Effector memory CD4-positive, alpha-beta T cell (primary cell): ENCODE measurements around the gene IMMP2L.

Source experiments
- DNase-seq, 3 donors: peaks; one replicate each; pipeline ENCODE4 v3.0.0-alpha.2; 2020
- H3K27ac ChIP-seq: 2 replicates; pipeline ENCODE4 v1.7.0; 2013; ENCODE audit warnings: mild to moderate bottlenecking, low read length, moderate library complexity; ENCODE audit not compliant: insufficient read depth, poor library complexity, severe bottlenecking
- H3K27me3 ChIP-seq: replicated peaks from 2 replicates; pipeline ENCODE4 v1.7.0; 2013; ENCODE audit warnings: mild to moderate bottlenecking, low read length; ENCODE audit not compliant: insufficient read depth, control insufficient read depth, poor library complexity, severe bottlenecking
- H3K36me3 ChIP-seq: 2 replicates; pipeline ENCODE4 v1.7.0; 2013; ENCODE audit warnings: mild to moderate bottlenecking, low read length, moderate library complexity; ENCODE audit not compliant: control insufficient read depth, insufficient read depth
- H3K4me1 ChIP-seq: 2 replicates; pipeline ENCODE4 v1.7.0; 2013; ENCODE audit warnings: low read length, mild to moderate bottlenecking; ENCODE audit not compliant: control insufficient read depth, insufficient read depth, poor library complexity, severe bottlenecking
- H3K4me3 ChIP-seq: 2 replicates; pipeline ENCODE4 v1.7.0; 2013; ENCODE audit warnings: low read length, low read depth, mild to moderate bottlenecking; ENCODE audit not compliant: insufficient read depth, poor library complexity, severe bottlenecking
- H3K9me3 ChIP-seq: 2 replicates; pipeline ENCODE4 v1.7.0; 2013; ENCODE audit warnings: mild to moderate bottlenecking, low read length, moderate library complexity; ENCODE audit not compliant: control insufficient read depth

The IMMP2L gene

GRCh38 chr7:111108000-111108399, 454.3 kb downstream of the IMMP2L start:
- Histone ChIP-seq H3K27me3 (no peaks in the 10 kb centered on the region), H3K9me3 (no peaks in the 10 kb centered on the region), H3K4me3 (no peak overlapping the region), H3K27ac (no peak overlapping the region), H3K36me3 (no peaks in the 10 kb centered on the region), H3K4me1 (no peaks in the 10 kb centered on the region)
- DNase-seq: no peak

- no peak for DNase-seq
- H3K27me3 ChIP-seq: no peaks in the 10 kb centered on the region
Observed at GRCh38 chr7:111107579-111107978, 454.7 kb downstream of the IMMP2L start.

GRCh38 chr7:111105269-111105668, 457.0 kb downstream of the IMMP2L start:
- Histone ChIP-seq H3K4me1 (no peaks in the 10 kb centered on the region), H3K9me3 (no peaks in the 10 kb centered on the region), H3K27ac (no peak overlapping the region), H3K36me3 (no peaks in the 10 kb centered on the region), H3K27me3 (no peaks in the 10 kb centered on the region), H3K4me3 (no peak overlapping the region)
- DNase-seq: no peak

More at GRCh38 chr7:111107579-111107978, 454.7 kb downstream of the IMMP2L start:
- H3K36me3 ChIP-seq: no peaks in the 10 kb centered on the region
- H3K4me1 ChIP-seq: no peaks in the 10 kb centered on the region
- H3K9me3 ChIP-seq: no peaks in the 10 kb centered on the region
- no peak overlapping the region for H3K27ac ChIP-seq
- H3K4me3 ChIP-seq: no peak overlapping the region

GRCh38 chr7:111104710-111105109, 457.6 kb downstream of the IMMP2L start:
- Histone ChIP-seq H3K27me3 (no peaks in the 10 kb centered on the region), H3K4me1 (no peaks in the 10 kb centered on the region), H3K9me3 (no peaks in the 10 kb centered on the region), H3K27ac (no peak overlapping the region), H3K36me3 (no peaks in the 10 kb centered on the region), H3K4me3 (no peak overlapping the region)
- DNase-seq: no peak

- Histone ChIP-seq H3K4me1 (no peaks in the 10 kb centered on the region), H3K4me3 (no peak overlapping the region), H3K27me3 (no peaks in the 10 kb centered on the region), H3K9me3 (no peaks in the 10 kb centered on the region), H3K27ac (no peak overlapping the region), H3K36me3 (no peaks in the 10 kb centered on the region)
- DNase-seq: no peak
Observed at GRCh38 chr7:111103678-111104274, 458.5 kb downstream of the IMMP2L start.

GRCh38 chr7:111103136-111103535, 459.2 kb downstream of the IMMP2L start:
- DNase-seq: no peak

GRCh38 chr7:111101856-111102646, 460.2 kb downstream of the IMMP2L start:
- no peak for DNase-seq
- Histone ChIP-seq H3K9me3 (no peaks in the 10 kb centered on the region), H3K36me3 (no peaks in the 10 kb centered on the region), H3K27me3 (no peaks in the 10 kb centered on the region), H3K4me1 (no peaks in the 10 kb centered on the region), H3K4me3 (no peak overlapping the region), H3K27ac (no peak overlapping the region)

More at GRCh38 chr7:111103136-111103535, 459.2 kb downstream of the IMMP2L start:
- Histone ChIP-seq H3K36me3 (no peaks in the 10 kb centered on the region), H3K27me3 (no peaks in the 10 kb centered on the region), H3K4me3 (no peak overlapping the region), H3K9me3 (no peaks in the 10 kb centered on the region), H3K27ac (no peak overlapping the region), H3K4me1 (no peaks in the 10 kb centered on the region)

GRCh38 chr7:111098926-111099250, 463.4 kb downstream of the IMMP2L start:
- DNase-seq: no peak
- no peaks in the 10 kb centered on the region for H3K27me3 ChIP-seq
- H3K36me3 ChIP-seq: no peaks in the 10 kb centered on the region
- no peak overlapping the region for H3K4me3 ChIP-seq
- H3K27ac ChIP-seq: no peak overlapping the region
- H3K9me3 ChIP-seq: no peaks in the 10 kb centered on the region
- no peaks in the 10 kb centered on the region for H3K4me1 ChIP-seq

GRCh38 chr7:111098011-111098925, 464.0 kb downstream of the IMMP2L start:
- H3K27ac ChIP-seq: no peak overlapping the region

GRCh38 chr7:111096997-111097396, 465.3 kb downstream of the IMMP2L start:
- Histone ChIP-seq H3K27ac (no peak overlapping the region), H3K27me3 (no peaks in the 10 kb centered on the region), H3K4me3 (no peak overlapping the region), H3K9me3 (no peaks in the 10 kb centered on the region), H3K36me3 (no peaks in the 10 kb centered on the region), H3K4me1 (no peaks in the 10 kb centered on the region)
- DNase-seq: no peak

More at GRCh38 chr7:111098011-111098925, 464.0 kb downstream of the IMMP2L start:
- Histone ChIP-seq H3K9me3 (no peaks in the 10 kb centered on the region), H3K4me1 (no peaks in the 10 kb centered on the region), H3K27me3 (no peaks in the 10 kb centered on the region), H3K4me3 (no peak overlapping the region), H3K36me3 (no peaks in the 10 kb centered on the region)
- peak in 1 of 3 donors; percentile 15 for DNase-seq
